Activated CD8-positive, alpha-beta memory T cell treated with anti-CD3 and anti-CD28 coated beads, Interleukin-2, amount 10 ng/mL, durations not matched to agents 7 days and 5 days (primary cell): ENCODE data around the gene LENG1. TPM values are rescaled to one million over a fixed set of nuclear protein-coding genes. Genes with fewer than 3 reads are reported as not detected.
"Not testable (repeated sequence)": the region's sequence is repeated elsewhere in the genome, so short reads cannot be mapped to it uniquely, and the experiment has no call there.

Experiments
- ATAC-seq: fragments of 150-1000 bp; cut with Tn5 transposase; one replicate; pipeline ENCODE4 v1.10.0; 2021; ENCODE audit warnings: moderate library complexity
- CTCF ChIA-PET: fragments of 350-600 bp; sonication (Branson Sonifier 250); formaldehyde crosslinking; loops from one replicate; lab custom pipeline; 2021; ENCODE audit warnings: antibody characterized with exemption; lab: Charles Lee
- DNase-seq: peaks from one replicate; pipeline ENCODE4 v3.0.0-alpha.2; 2020
- H3K27ac Mint-ChIP-seq: one replicate; pipeline ENCODE4 v1.8.0; 2021; ENCODE audit warnings: mild to moderate bottlenecking, mixed read lengths
- H3K27me3 Mint-ChIP-seq: one replicate; pipeline ENCODE4 v1.8.0; 2021; ENCODE audit warnings: mixed read lengths
- H3K36me3 Mint-ChIP-seq: one replicate; pipeline ENCODE4 v1.8.0; 2021; ENCODE audit warnings: mild to moderate bottlenecking, mixed read lengths
- H3K4me1 Mint-ChIP-seq: one replicate; pipeline ENCODE4 v1.8.0; 2021; ENCODE audit warnings: mixed read lengths
- H3K4me3 Mint-ChIP-seq: one replicate; pipeline ENCODE4 v1.8.0; 2021; ENCODE audit warnings: mild to moderate bottlenecking, moderate library complexity, mixed read lengths
- H3K9me3 Mint-ChIP-seq: one replicate; pipeline ENCODE4 v1.8.0; 2022; ENCODE audit warnings: low read depth, mixed read lengths
- total RNA-seq, 2 experiments: library from RNA; stranded (reverse); gene quantifications; one replicate each; pipeline ENCODE4 v1.2.3, GENCODE V29; 2021

Gene LENG1
- total RNA-seq, 2 experiments from 2014 or later, result 8.0 to 8.6 TPM

- ATAC-seq (no peak), DNase-seq (no peak)
- Mint-ChIP-seq H3K27ac (peak overlapping the region; percentile 33), H3K27me3 (no peaks in the 10 kb centered on the region), H3K4me3 (no peak overlapping the region), H3K4me1 (peaks cover 21% of the 10 kb centered on the region), H3K36me3 (peaks cover 23% of the 10 kb centered on the region), H3K9me3 (no peaks in the 10 kb centered on the region)
- CTCF ChIA-PET, result no interaction called here
Observed at GRCh38 chr19:54197121-54197520, 37.6 kb upstream of the LENG1 start.

- CTCF ChIA-PET, result no interaction called here
- Mint-ChIP-seq H3K36me3 (peaks cover 18% of the 10 kb centered on the region), H3K4me1 (peaks cover 23% of the 10 kb centered on the region), H3K27me3 (no peaks in the 10 kb centered on the region), H3K9me3 (no peaks in the 10 kb centered on the region), H3K27ac (no peak overlapping the region), H3K4me3 (no peak overlapping the region)
- ATAC-seq (no peak), DNase-seq (no peak)
Observed at GRCh38 chr19:54196536-54196935, 37.0 kb upstream of the LENG1 start.

- H3K36me3 Mint-ChIP-seq, H3K4me3 Mint-ChIP-seq, H3K27ac Mint-ChIP-seq, CTCF ChIA-PET, ATAC-seq, H3K9me3 Mint-ChIP-seq, DNase-seq, H3K27me3 Mint-ChIP-seq: not testable (repeated sequence)
- peaks cover 24% of the 10 kb centered on the region for H3K4me1 Mint-ChIP-seq
Observed at GRCh38 chr19:54194463-54194862, 34.9 kb upstream of the LENG1 start.

DNA sequence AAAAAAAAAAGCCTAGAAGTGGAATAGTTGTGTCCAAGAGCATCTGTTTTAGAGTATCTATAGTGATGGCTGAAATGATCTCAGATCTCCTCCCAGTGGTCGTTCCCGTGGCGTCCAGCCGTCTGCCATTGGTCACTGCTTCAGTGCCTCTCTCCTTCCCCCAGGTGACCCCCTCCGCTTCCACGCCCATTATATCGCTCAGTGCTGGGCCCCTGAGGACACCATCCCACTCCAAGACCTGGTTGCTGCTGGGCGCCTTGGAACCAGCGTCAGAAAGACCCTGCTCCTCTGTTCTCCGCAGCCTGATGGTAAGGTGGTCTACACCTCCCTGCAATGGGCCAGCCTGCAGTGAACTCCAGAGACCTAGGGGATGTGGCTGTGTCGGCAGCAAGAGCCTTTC is 33.5 kb upstream of the LENG1 start:
- Mint-ChIP-seq H3K27me3 (no peaks in the 10 kb centered on the region), H3K4me3 (peak overlapping the region; percentile 9), H3K27ac (peak overlapping the region; percentile 62), H3K36me3 (peaks cover 9% of the 10 kb centered on the region), H3K9me3 (no peaks in the 10 kb centered on the region), H3K4me1 (peaks cover 29% of the 10 kb centered on the region)
- DNase-seq (no peak), ATAC-seq (no peak)
- CTCF ChIA-PET, result no interaction called here

DNA sequence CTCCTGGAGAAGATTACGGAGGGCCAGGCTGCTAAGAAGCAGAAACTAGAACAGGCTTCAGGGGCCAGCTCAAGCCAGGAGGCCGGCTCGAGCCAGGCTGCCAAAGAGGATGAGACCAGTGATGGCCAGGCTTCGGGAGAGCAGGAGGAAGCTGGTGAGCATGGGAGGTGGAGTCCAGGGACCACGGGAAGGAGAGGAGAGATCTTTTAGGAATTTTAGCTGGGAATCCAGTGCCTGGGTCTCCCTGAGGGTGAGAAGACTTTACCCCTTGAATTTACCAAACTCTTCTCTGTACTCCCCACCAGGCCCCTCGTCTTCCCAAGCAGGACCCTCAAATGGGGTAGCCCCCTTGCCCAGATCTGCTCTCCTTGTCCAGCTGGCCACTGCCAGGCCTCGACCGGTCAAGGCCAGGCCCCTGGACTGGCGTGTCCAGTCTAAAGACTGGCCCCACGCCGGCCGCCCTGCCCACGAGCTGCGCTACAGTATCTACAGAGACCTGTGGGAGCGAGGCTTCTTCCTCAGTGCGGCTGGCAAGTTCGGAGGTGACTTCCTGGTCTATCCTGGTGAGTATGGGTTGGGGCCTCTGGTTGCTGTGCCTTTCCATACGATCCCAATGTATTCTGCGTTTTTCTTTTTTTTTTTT is 32.4 kb upstream of the LENG1 start:
- Mint-ChIP-seq H3K27ac (peak overlapping the region; percentile 84), H3K9me3 (no peaks in the 10 kb centered on the region), H3K36me3 (peaks cover 12% of the 10 kb centered on the region), H3K27me3 (no peaks in the 10 kb centered on the region), H3K4me3 (peak overlapping the region; percentile 80), H3K4me1 (peaks cover 37% of the 10 kb centered on the region)
- DNase-seq, result no peak
- CTCF ChIA-PET, result interaction anchor here (1.3 to 5.1 kb wide), 3 partner anchors 8 to 32 kb away, joined by 3 to 33 read pairs (median 4); partner anchors contain the start of genes LENG1 and RPS9
- no peak for ATAC-seq

DNA sequence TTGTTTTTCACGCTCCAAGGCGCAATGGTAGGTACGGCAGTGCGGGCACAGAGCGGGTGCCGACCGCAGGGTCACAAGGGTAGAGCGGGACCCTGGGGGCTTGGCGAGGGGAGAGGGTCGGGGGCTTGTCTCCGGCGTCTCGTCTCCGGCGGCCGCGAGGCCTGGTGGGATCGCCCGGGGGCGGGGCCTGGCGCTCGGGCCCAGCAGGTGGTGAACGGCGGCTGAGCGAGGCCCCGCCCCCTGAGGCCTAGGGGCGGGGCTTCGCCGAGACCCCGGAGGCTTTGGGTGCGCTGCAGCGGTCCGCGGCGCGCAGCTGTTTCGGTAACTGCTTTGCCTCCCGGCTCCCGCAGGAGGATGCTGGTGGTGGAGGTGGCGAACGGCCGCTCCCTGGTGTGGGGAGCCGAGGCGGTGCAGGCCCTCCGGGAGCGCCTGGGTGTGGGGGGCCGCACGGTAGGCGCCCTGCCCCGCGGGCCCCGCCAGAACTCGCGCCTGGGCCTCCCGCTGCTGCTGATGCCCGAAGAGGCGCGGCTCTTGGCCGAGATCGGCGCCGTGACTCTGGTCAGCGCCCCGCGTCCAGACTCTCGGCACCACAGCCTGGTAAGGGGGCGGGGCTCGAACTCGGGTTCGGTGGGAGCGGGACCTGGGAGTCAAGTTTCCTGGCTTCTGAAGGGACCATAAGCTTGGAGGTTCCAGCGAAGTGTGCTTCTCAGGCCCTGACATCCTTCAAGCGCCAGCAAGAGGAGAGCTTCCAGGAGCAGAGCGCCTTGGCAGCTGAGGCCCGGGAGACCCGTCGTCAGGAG is 31.7 kb upstream of the LENG1 start, which contains the start of gene TSEN34:
Gene TSEN34, plus strand, starts transcription at position 298 of the 800 bp plus-strand sequence. Its CDS starts 57 bp downstream, at position 355.
- peak within 1 kb of the TSS; percentile 95 for H3K27ac Mint-ChIP-seq
- peaks cover 16% of the 10 kb centered on the region for H3K36me3 Mint-ChIP-seq
- ATAC-seq (peak; percentile 35), DNase-seq (peak; percentile 91)
- H3K4me1 Mint-ChIP-seq, result peaks cover 38% of the 10 kb centered on the region
- no peaks in the 10 kb centered on the region for H3K9me3 Mint-ChIP-seq
- peak within 1 kb of the TSS; percentile 80 for H3K4me3 Mint-ChIP-seq
- CTCF ChIA-PET, result interaction anchor here (0.6 to 5.1 kb wide), 6 partner anchors 9 to 75 kb away, joined by 3 to 33 read pairs (median 4); partner anchors contain the start of genes CNOT3, LENG1 and RPS9
- H3K27me3 Mint-ChIP-seq, result no peaks in the 10 kb centered on the region

- DNase-seq, result peak; percentile 100
- H3K27me3 Mint-ChIP-seq, result no peaks in the 10 kb centered on the region
- CTCF ChIA-PET, result interaction anchor here (0.6 to 5.1 kb wide), 5 partner anchors 9 to 76 kb away, joined by 3 to 33 read pairs (median 4); partner anchors contain the start of genes CNOT3, LENG1 and RPS9
- ATAC-seq, result peak; percentile 65
- H3K36me3 Mint-ChIP-seq, result peaks cover 17% of the 10 kb centered on the region
- H3K27ac Mint-ChIP-seq, result peak overlapping the region; percentile 95
- H3K4me1 Mint-ChIP-seq, result peaks cover 38% of the 10 kb centered on the region
- no peaks in the 10 kb centered on the region for H3K9me3 Mint-ChIP-seq
- peak overlapping the region; percentile 80 for H3K4me3 Mint-ChIP-seq
Observed at GRCh38 chr19:54190503-54191010, 31.0 kb upstream of the LENG1 start.

- Mint-ChIP-seq H3K36me3 (peaks cover 17% of the 10 kb centered on the region), H3K4me3 (peak overlapping the region; percentile 80), H3K27ac (peak overlapping the region; percentile 95), H3K4me1 (peaks cover 38% of the 10 kb centered on the region), H3K27me3 (no peaks in the 10 kb centered on the region), H3K9me3 (no peaks in the 10 kb centered on the region)
- CTCF ChIA-PET, result interaction anchor here (0.6 to 5.1 kb wide), 18 partner anchors 9 to 518 kb away, joined by 3 to 33 read pairs (median 4); partner anchors contain the start of genes CNOT3, LENG1, PRPF31 and RPS9
- ATAC-seq, result peak; percentile 60
- DNase-seq, result peak; percentile 100
Observed at GRCh38 chr19:54189735-54190502, 30.4 kb upstream of the LENG1 start.

GRCh38 chr19:54189145-54189734 is 29.7 kb upstream of the LENG1 start, which contains the start of gene MBOAT7:
TSS of gene MBOAT7 (minus strand) at chr19:54189580. CDS start at chr19:54188508, 1,072 bp downstream.
- H3K4me1 Mint-ChIP-seq, result peaks cover 38% of the 10 kb centered on the region
- CTCF ChIA-PET, result interaction anchor here (0.6 to 5.1 kb wide), 16 partner anchors 8 to 518 kb away, joined by 3 to 33 read pairs (median 4); partner anchors contain the start of genes CNOT3, LENG1, PRPF31 and RPS9
- no peaks in the 10 kb centered on the region for H3K9me3 Mint-ChIP-seq
- DNase-seq, result no peak
- peak within 1 kb of the TSS; percentile 95 for H3K27ac Mint-ChIP-seq
- H3K4me3 Mint-ChIP-seq, result peak within 1 kb of the TSS; percentile 80
- peaks cover 17% of the 10 kb centered on the region for H3K36me3 Mint-ChIP-seq
- ATAC-seq, result peak; percentile 8
- H3K27me3 Mint-ChIP-seq, result no peaks in the 10 kb centered on the region

GRCh38 chr19:54188215-54188871 is 28.8 kb upstream of the LENG1 start:
- H3K4me3 Mint-ChIP-seq, result peak overlapping the region; percentile 80
- CTCF ChIA-PET, result interaction anchor here (1.3 to 5.1 kb wide), 10 partner anchors 12 to 78 kb away, joined by 3 to 33 read pairs (median 8); partner anchors contain the start of genes CNOT3, LENG1, PRPF31 and RPS9
- peak; percentile 79 for DNase-seq
- H3K27ac Mint-ChIP-seq, result peak overlapping the region; percentile 83
- no peaks in the 10 kb centered on the region for H3K9me3 Mint-ChIP-seq
- H3K4me1 Mint-ChIP-seq, result peaks cover 37% of the 10 kb centered on the region
- H3K36me3 Mint-ChIP-seq, result peaks cover 16% of the 10 kb centered on the region
- no peak for ATAC-seq
- H3K27me3 Mint-ChIP-seq, result no peaks in the 10 kb centered on the region

GRCh38 chr19:54186934-54187381 is 27.4 kb upstream of the LENG1 start:
- Mint-ChIP-seq H3K27ac (no peak overlapping the region), H3K9me3 (no peaks in the 10 kb centered on the region), H3K4me1 (peaks cover 24% of the 10 kb centered on the region), H3K27me3 (no peaks in the 10 kb centered on the region), H3K4me3 (peak overlapping the region; percentile 80), H3K36me3 (peaks cover 12% of the 10 kb centered on the region)
- DNase-seq, result no peak
- CTCF ChIA-PET, result interaction anchor here (2.6 kb wide), 1 partner anchor 17 kb away, joined by 6 read pairs; no protein-coding TSS in a partner anchor
- no peak for ATAC-seq
